Measurements from ENCODE around the gene CFAP298. TPM values are rescaled to one million over a fixed set of nuclear protein-coding genes. Genes with fewer than 3 reads are reported as not detected.
"Not testable (repeated sequence)": the region's sequence is repeated elsewhere in the genome, so short reads cannot be mapped to it uniquely, and the experiment has no call there.

CFAP298 gene
- total RNA-seq (ENCODE audit: low replicate concordance): 44.0 and 52.0 TPM in 2 replicates

- Mint-ChIP-seq H3K4me1 (peaks cover 14% of the 10 kb centered on the region), H3K27ac (peak within 1 kb of the TSS; percentile 99), H3K9me3 (no peaks in the 10 kb centered on the region), H3K36me3 (peaks cover 9% of the 10 kb centered on the region), H3K27me3 (ENCODE audit: insufficient read depth, low read depth) (peaks cover 5% of the 10 kb centered on the region), H3K4me3 (peak within 1 kb of the TSS; percentile 98)
- Histone ChIP-seq H3K9ac (peak within 1 kb of the TSS; percentile 47), H3K27me3 (no peaks in the 10 kb centered on the region), H3K4me1 (peaks cover 5% of the 10 kb centered on the region), H3K27ac (peak within 1 kb of the TSS; percentile 87), H3K4me2 (peak within 1 kb of the TSS; percentile 95), H2AFZ (replicated peaks) (peak within 1 kb of the TSS; percentile 98), H4K20me1 (ENCODE audit: low read depth) (peaks cover 10% of the 10 kb centered on the region), H3K36me3 (no peaks in the 10 kb centered on the region), H3K4me3 (peak within 1 kb of the TSS; percentile 77), H3F3A (ENCODE audit: low read depth) (peaks cover 13% of the 10 kb centered on the region), H3K9me3 (ENCODE audit: low read depth) (no peaks in the 10 kb centered on the region), H3K79me2 (ENCODE audit: low read depth) (peaks cover 22% of the 10 kb centered on the region)
- no peak for TF ChIP-seq CTCF (IDR thresholded peaks at IDR 0.05)
- no peak for TF ChIP-seq EZH2 (IDR thresholded peaks at IDR 0.05)
- TF ChIP-seq EZH2phosphoT487 (IDR thresholded peaks at IDR 0.05): no peak
- DNase-seq (ENCODE audit: low spot score): peak; percentile 89
Measured at GRCh38 chr21:32612075-32612998, at the start of gene CFAP298. TSS of gene CFAP298 (minus strand) at chr21:32612377. CDS start at chr21:32612243, 134 bp downstream.

- H3K27ac Mint-ChIP-seq; H3K4me2 ChIP-seq; H3K4me1 Mint-ChIP-seq; H3K36me3 ChIP-seq; H3F3A ChIP-seq (ENCODE audit: low read depth); H2AFZ ChIP-seq (replicated peaks); H3K4me3 Mint-ChIP-seq; H3K9ac ChIP-seq; H4K20me1 ChIP-seq (ENCODE audit: low read depth); H3K27me3 ChIP-seq; H3K79me2 ChIP-seq (ENCODE audit: low read depth); DNase-seq (ENCODE audit: low spot score); H3K4me3 ChIP-seq; H3K27me3 Mint-ChIP-seq (ENCODE audit: insufficient read depth, low read depth); H3K9me3 ChIP-seq (ENCODE audit: low read depth); H3K27ac ChIP-seq; H3K4me1 ChIP-seq: not testable (repeated sequence)
- Mint-ChIP-seq H3K9me3 (peaks cover 14% of the 10 kb centered on the region), H3K36me3 (peaks cover 42% of the 10 kb centered on the region)
Measured at GRCh38 chr21:32661026-32661782, 49.0 kb upstream of the CFAP298 start.

- Mint-ChIP-seq H3K27me3 (ENCODE audit: insufficient read depth, low read depth) (peaks cover 2% of the 10 kb centered on the region), H3K36me3 (peaks cover 18% of the 10 kb centered on the region), H3K9me3 (no peaks in the 10 kb centered on the region), H3K4me1 (no peaks in the 10 kb centered on the region), H3K27ac (no peak overlapping the region), H3K4me3 (no peak overlapping the region)
- Histone ChIP-seq H3K9ac (no peak overlapping the region), H3K4me1 (no peaks in the 10 kb centered on the region), H3K27me3 (no peaks in the 10 kb centered on the region), H3K27ac (no peak overlapping the region), H3K4me2 (no peak overlapping the region), H3K79me2 (ENCODE audit: low read depth) (no peaks in the 10 kb centered on the region), H3K4me3 (no peak overlapping the region), H3F3A (ENCODE audit: low read depth) (no peaks in the 10 kb centered on the region), H3K9me3 (ENCODE audit: low read depth) (no peaks in the 10 kb centered on the region), H4K20me1 (ENCODE audit: low read depth) (no peaks in the 10 kb centered on the region), H3K36me3 (no peaks in the 10 kb centered on the region), H2AFZ (replicated peaks) (no peak overlapping the region)
- TF ChIP-seq EZH2phosphoT487 (IDR thresholded peaks at IDR 0.05): no peak
- DNase-seq (ENCODE audit: low spot score): no peak
Measured at GRCh38 chr21:32658524-32658923, 46.3 kb upstream of the CFAP298 start.

- Mint-ChIP-seq H3K9me3 (no peaks in the 10 kb centered on the region), H3K27ac (no peak overlapping the region), H3K4me3 (no peak overlapping the region), H3K36me3 (no peaks in the 10 kb centered on the region), H3K27me3 (ENCODE audit: insufficient read depth, low read depth) (no peaks in the 10 kb centered on the region), H3K4me1 (no peaks in the 10 kb centered on the region)
- H3K79me2 ChIP-seq (ENCODE audit: low read depth): no peaks in the 10 kb centered on the region
- H3K9me3 ChIP-seq (ENCODE audit: low read depth): no peaks in the 10 kb centered on the region
- H2AFZ ChIP-seq (replicated peaks): no peak overlapping the region
- no peak overlapping the region for H3K4me3 ChIP-seq
- peak; percentile 81 for TF ChIP-seq CTCF (IDR thresholded peaks at IDR 0.05)
- no peak for TF ChIP-seq EZH2phosphoT487 (IDR thresholded peaks at IDR 0.05)
- no peaks in the 10 kb centered on the region for H3K4me1 ChIP-seq
- no peak overlapping the region for H3K9ac ChIP-seq
- H3K27ac ChIP-seq: no peak overlapping the region
- H3K27me3 ChIP-seq: no peaks in the 10 kb centered on the region
- no peaks in the 10 kb centered on the region for H3F3A ChIP-seq (ENCODE audit: low read depth)
- no peak overlapping the region for H3K4me2 ChIP-seq
- no peaks in the 10 kb centered on the region for H4K20me1 ChIP-seq (ENCODE audit: low read depth)
- peak; percentile 43 for DNase-seq (ENCODE audit: low spot score)
- H3K36me3 ChIP-seq: no peaks in the 10 kb centered on the region
Measured at GRCh38 chr21:32653326-32653901, 41.2 kb upstream of the CFAP298 start.

All from neural progenitor cell (in vitro differentiated cells).